K562 (cell line): ENCODE results near the gene PHAX. TPM values are rescaled to one million over a fixed set of nuclear protein-coding genes. Genes with fewer than 3 reads are reported as not detected.

Experiments
- ADNP ChIP-seq: fragments of 200-800 bp; sonication (Bioruptor generic); IDR thresholded peaks from 2 replicates; pipeline ENCODE4 v1.6.1; 2016; ENCODE audit warnings: missing genetic modification characterization, missing compliant biosample characterization
- ATF4 ChIP-seq: fragments of 450-650 bp; formaldehyde crosslinking; IDR thresholded peaks from 2 replicates; pipeline ENCODE4 v1.4.0; 2022; ENCODE audit warnings: mild to moderate bottlenecking, moderate library complexity
- BMI1 ChIP-seq: fragments of 150-350 bp; IDR thresholded peaks from 2 replicates; pipeline ENCODE4 v1.6.1; 2014; ENCODE audit warnings: low read length
- CBFA2T2 ChIP-seq: fragments of 450-650 bp; conservative IDR thresholded peaks from 2 replicates; pipeline ENCODE4 v1.6.1; 2017; ENCODE audit warnings: mild to moderate bottlenecking
- CEBPG ChIP-seq, 3 experiments: fragments of 200-800 bp in 1 of 3; sonication (Bioruptor generic) in 1 of 3; sonication (generic) in 1 of 3; formaldehyde crosslinking in 1 of 3; IDR thresholded peaks in 2 of 3; conservative IDR thresholded peaks in 1 of 3; 2 replicates each; pipeline versions ENCODE4 v1.6.1 to v1.8.0; 2016 to 2022; ENCODE audit warnings: missing compliant biosample characterization in 2 of 3, missing genetic modification characterization in 2 of 3, mild to moderate bottlenecking in 1 of 3, missing genetic modification reagents in 1 of 3
- ESRRB ChIP-seq: fragments of 250-450 bp; sonication (Bioruptor Pico); IDR thresholded peaks from 2 replicates; pipeline ENCODE4 v1.5.0; 2020; ENCODE audit warnings: mild to moderate bottlenecking, moderate library complexity, borderline replicate concordance
- GABPB1 ChIP-seq: sonication (generic); formaldehyde crosslinking; IDR thresholded peaks from 2 replicates; pipeline ENCODE4 v1.8.0; 2022; ENCODE audit warnings: mild to moderate bottlenecking, missing genetic modification reagents
- GTF2B ChIP-seq: IDR thresholded peaks from 2 replicates; pipeline ENCODE4 v1.6.1; 2011; ENCODE audit not compliant: insufficient read length; ENCODE audit errors: extremely low read depth
- MYC ChIP-seq, 2 experiments: fragments of 250-450 bp in 1 of 2; sonication (Bioruptor Pico) in 1 of 2; IDR thresholded peaks; 2 replicates each; pipeline versions ENCODE4 v1.5.1 to v1.6.1; 2012 to 2021; ENCODE audit warnings: low read depth in 2 of 2, borderline replicate concordance in 1 of 2, improper control_type of control experiment in 1 of 2, low read length in 1 of 2, mild to moderate bottlenecking in 1 of 2, moderate library complexity in 1 of 2
- NBN ChIP-seq: fragments of 450-650 bp; IDR thresholded peaks from 2 replicates; pipeline ENCODE4 v1.6.1; 2016; ENCODE audit warnings: low read depth, mild to moderate bottlenecking
- NFIX ChIP-seq: fragments of 250-450 bp; sonication (Bioruptor Pico); IDR thresholded peaks from 2 replicates; pipeline ENCODE4 v1.4.0; 2020; ENCODE audit warnings: low read depth, mild to moderate bottlenecking, moderate library complexity
- POLR3G ChIP-seq: IDR thresholded peaks from 2 replicates; pipeline ENCODE4 v1.6.1; 2011; ENCODE audit not compliant: insufficient read length, insufficient replicate concordance; ENCODE audit errors: extremely low read depth
- PTRF ChIP-seq: fragments of 450-650 bp; IDR thresholded peaks from 2 replicates; pipeline ENCODE4 v1.6.1; 2016; ENCODE audit warnings: mild to moderate bottlenecking, missing genetic modification characterization, missing compliant biosample characterization
- TFAM ChIP-seq: fragments of 250-450 bp; sonication (Bioruptor Pico); conservative IDR thresholded peaks from 2 replicates; pipeline ENCODE4 v1.5.0; 2021; ENCODE audit warnings: mild to moderate bottlenecking, moderate library complexity
- TRIM24 ChIP-seq, 2 experiments: fragments of 450-650 bp; IDR thresholded peaks; 2 replicates each; pipeline ENCODE4 v1.6.1; 2016
- TRIM25 ChIP-seq: fragments of 450-650 bp; IDR thresholded peaks from 2 replicates; pipeline ENCODE4 v1.7.0; 2016; ENCODE audit warnings: borderline replicate concordance
- ZBTB11 ChIP-seq, 3 experiments: fragments of 200-800 bp in 1 of 3; fragments of 250-450 bp in 1 of 3; fragments of 450-650 bp in 1 of 3; sonication (Bioruptor Pico) in 1 of 3; sonication (Bioruptor generic) in 1 of 3; formaldehyde crosslinking in 1 of 3; IDR thresholded peaks; 2 replicates each; pipeline versions ENCODE4 v1.6.1 to v1.8.0; 2016 to 2022; ENCODE audit warnings: mild to moderate bottlenecking in 2 of 3, missing genetic modification characterization in 2 of 3, missing compliant biosample characterization in 1 of 3, moderate library complexity in 1 of 3
- ZBTB7A ChIP-seq: IDR thresholded peaks from 2 replicates; pipeline ENCODE4 v1.6.1; 2011; ENCODE audit warnings: low read depth, mild to moderate bottlenecking, low read length, moderate library complexity, borderline replicate concordance; ENCODE audit not compliant: control insufficient read depth
- ZNF197 ChIP-seq: fragments of 200-800 bp; sonication (Bioruptor generic); IDR thresholded peaks from 2 replicates; pipeline ENCODE4 v1.6.1; 2016; ENCODE audit warnings: low read depth, missing genetic modification characterization, missing compliant biosample characterization
- ZNF212 ChIP-seq: fragments of 450-650 bp; formaldehyde crosslinking; IDR thresholded peaks from 2 replicates; pipeline ENCODE4 v1.4.0; 2020; ENCODE audit warnings: mild to moderate bottlenecking
- ZNF316 ChIP-seq: fragments of 450-650 bp; IDR thresholded peaks from 2 replicates; pipeline ENCODE4 v1.6.1; 2016
- ZNF408 ChIP-seq: fragments of 250-450 bp; sonication (Bioruptor Pico); IDR thresholded peaks from 2 replicates; pipeline ENCODE4 v1.4.0; 2020; ENCODE audit warnings: low read depth, mild to moderate bottlenecking, moderate library complexity
- polyA plus RNA-seq, 8 experiments: library from polyadenylated mRNA; depleted of rRNA in 4 of 8; stranded (reverse) in 5 of 8; unstranded in 3 of 8; fragments of >200 nt; fragmentation: Nextera tagmentation in 2 of 8; fragmentation: Illumina TruSeq in 1 of 8; extraction: Ambion mirVana in 2 of 8; extraction: Trizol in 1 of 8; gene quantifications; 2 replicates each; pipeline versions ENCODE4 v1.2.1 to v1.2.3, GENCODE V29; 2011 to 2014; ENCODE audit warnings: inconsistent platforms in 1 of 8, missing spikeins in 1 of 8
- total RNA-seq, 7 experiments: library from RNA; depleted of rRNA in 6 of 7; stranded (reverse); fragments of >200 nt in 6 of 7; fragmentation: Illumina TruSeq in 2 of 7; extraction: Trizol in 2 of 7; gene quantifications; 2 replicates each; pipeline versions ENCODE4 v1.2.1 to v1.2.3, GENCODE V29; 2011 to 2021; ENCODE audit warnings: low replicate concordance in 1 of 7

PHAX gene
- total and polyA plus RNA-seq, 9 of the 15 experiments (the other 6 are each of a cell fraction or from before 2014, with no cell fraction given) = 20.2 to 59.8 (median 43.5) TPM

- TF ChIP-seq POLR3G (no peak), GABPB1 (no peak), ZNF212 (CRISPR knock-in tag) (no peak), ADNP (tag) (no peak), PTRF (tag) (no peak), TFAM (no peak), ZNF316 (peak; percentile 10; the same call in 1 of the 2 replicates), BMI1 (no peak), NFIX (no peak), GTF2B (no peak), TRIM24 (IDR thresholded peaks at IDR 0.05) (peak; percentile 79 to 83), ZNF408 (CRISPR knock-in tag) (no peak), CEBPG (CRISPR knock-in tag; IDR thresholded peaks at IDR 0.05) (no peak), CEBPG (tag; conservative IDR thresholded peaks at IDR 0.05 in 1 of 2, IDR thresholded peaks at IDR 0.05 in 1 of 2) (no peak), NBN (no peak), CBFA2T2 (no peak), ZBTB11 (CRISPR knock-in tag; IDR thresholded peaks at IDR 0.05) (no peak), MYC (IDR thresholded peaks at IDR 0.05; ENCODE audit: low read depth, low read length) (no peak), MYC (CRISPR knock-in tag; IDR thresholded peaks at IDR 0.05; ENCODE audit: borderline replicate concordance, low read depth) (no peak), ZNF197 (CRISPR knock-in tag) (no peak), ESRRB (CRISPR knock-in tag) (no peak), ZBTB7A (no peak), TRIM25 (no peak), ATF4 (CRISPR knock-in tag) (no peak)
Measured at GRCh38 chr5:126645132-126645531, 44.4 kb downstream of the PHAX start (continued).
